Gastrocnemius medialis (tissue), 4 donors: ENCODE results near the gene ARSB. TPM values are rescaled to one million over a fixed set of nuclear protein-coding genes. Genes with fewer than 3 reads are reported as not detected.
"Not testable (repeated sequence)": the region's sequence is repeated elsewhere in the genome, so short reads cannot be mapped to it uniquely, and the experiment has no call there.

Source experiments
- ATAC-seq, 2 donors: fragments of 150-250 bp; one replicate each; pipeline ENCODE4 v1.9.1; 2016
- DNase-seq, 2 donors: peaks; one replicate each; pipeline ENCODE4 v3.0.0-alpha.2; 2019
- H3K27ac ChIP-seq, 4 donors: fragments of 200-600 bp; sonication (generic); 1 replicate in 1 of 4; 2 replicates in 3 of 4; pipeline ENCODE4 v1.5.1; 2016 to 2018; ENCODE audit warnings: mild to moderate bottlenecking in 2 of 4, moderate library complexity in 1 of 4
- H3K27me3 ChIP-seq, 3 donors: fragments of 200-600 bp; sonication (generic) in 2 of 3; 1 replicate in 1 of 3; 2 replicates in 2 of 3; pipeline versions ENCODE4 v1.5.1 to v1.6.0; 2016 to 2019; ENCODE audit warnings: mild to moderate bottlenecking in 1 of 3, moderate library complexity in 1 of 3
- H3K36me3 ChIP-seq, 2 donors: fragments of 200-600 bp; sonication (generic) in 1 of 2; one replicate each; pipeline ENCODE4 v1.5.1; 2017 to 2018
- H3K4me1 ChIP-seq, 2 donors: fragments of 200-600 bp; sonication (generic) in 1 of 2; one replicate each; pipeline ENCODE4 v1.5.1; 2016 to 2017; ENCODE audit warnings: mild to moderate bottlenecking in 2 of 2
- H3K4me3 ChIP-seq, 4 donors: fragments of 200-600 bp; sonication (generic) in 3 of 4; 1 replicate in 1 of 4; 2 replicates in 3 of 4; pipeline ENCODE4 v1.5.1; 2016 to 2019; ENCODE audit warnings: mild to moderate bottlenecking in 2 of 4
- H3K9me3 ChIP-seq, 3 donors: fragments of 200-600 bp; sonication (generic) in 2 of 3; 1 replicate in 1 of 3; 2 replicates in 2 of 3; pipeline ENCODE4 v1.5.1; 2016 to 2019
- CTCF ChIP-seq, 5 experiments: fragments of 450-650 bp in 3 of 5; fragments of 200-600 bp in 2 of 5; sonication (generic) in 2 of 5; IDR thresholded peaks in 4 of 5; conservative IDR thresholded peaks in 1 of 5; 1 replicate in 4 of 5; 2 replicates in 1 of 5; pipeline ENCODE4 v1.5.1; 2016 to 2019; ENCODE audit warnings: antibody characterized with exemption in 5 of 5, mild to moderate bottlenecking in 3 of 5, moderate library complexity in 3 of 5
- POLR2A ChIP-seq, 2 donors: fragments of 450-650 bp; IDR thresholded peaks; one replicate each; pipeline ENCODE4 v1.6.1; 2017; ENCODE audit warnings: antibody characterized with exemption in 2 of 2, mild to moderate bottlenecking in 2 of 2, moderate library complexity in 2 of 2
- in situ Hi-C, 4 donors: fragments of 200-750 bp; cut with MboI; loops; one replicate each; pipeline versions ENCODE4 v1.15.0 to v1.8.0; 2017; ENCODE audit warnings: low sequenced_read_pairs in 4 of 4
- intact Hi-C: fragments of 100-400 bp; cut with DNase I; formaldehyde crosslinking; loops from one replicate; pipeline ENCODE4 v1.15.1; 2023; ENCODE audit warnings: low total_unique reads
- total RNA-seq, 4 donors: library from RNA; depleted of rRNA; stranded (reverse); fragments of >200 nt; gene quantifications; one replicate each; pipeline versions ENCODE4 v1.1.0 to v1.2.3, GENCODE V29; 2016

ARSB gene
- total RNA-seq, 4 donors from 2014 or later, result 3.2 to 8.3 (median 5.1) TPM

GRCh38 chr5:78912085-78912771 lies 72.9 kb downstream of the ARSB start:
- ATAC-seq (no peak), DNase-seq (no peak)
- Histone ChIP-seq H3K4me3 (no peak overlapping the region), H3K36me3 (no peaks in the 10 kb centered on the region), H3K27ac (no peak overlapping the region), H3K27me3 (no peaks in the 10 kb centered on the region), H3K9me3 (no peaks in the 10 kb centered on the region), H3K4me1 (peaks cover 17 to 23% of the 10 kb centered on the region in 2 donors)
- TF ChIP-seq CTCF (IDR thresholded peaks at IDR 0.05 in 4 of 5, conservative IDR thresholded peaks at IDR 0.05 in 1 of 5) (no peak), POLR2A (IDR thresholded peaks at IDR 0.05) (no peak)
- in situ Hi-C loops, result no loop called here
- intact Hi-C loops, result no loop called here

- not testable (repeated sequence) for ATAC-seq, DNase-seq, H3K4me3 ChIP-seq, H3K27me3 ChIP-seq, H3K36me3 ChIP-seq, H3K9me3 ChIP-seq
- peak overlapping the region in 2 of 4 donors; percentile 71 to 78 for H3K27ac ChIP-seq
- intact Hi-C loops (loop anchor here (2.0 to 10.0 kb wide), 4 partner anchors 73 to 615 kb away; partner anchors contain the start of gene AP3B1), in situ Hi-C loops (loop anchor here in 1 of 4 donors (10.0 kb wide), 1 partner anchor 55 kb away; no protein-coding TSS in a partner anchor)
- H3K4me1 ChIP-seq, result peaks cover 31 to 33% of the 10 kb centered on the region in 2 donors
Measured at GRCh38 chr5:78909224-78909983, 75.7 kb downstream of the ARSB start.

- ATAC-seq (peak; percentile 82 to 90), DNase-seq (peak; percentile 45 to 56)
- H3K4me3 ChIP-seq, result peak overlapping the region; percentile 26 to 40 (median 36)
- H3K4me1 ChIP-seq, result peaks cover 31 to 33% of the 10 kb centered on the region in 2 donors
- no peaks in the 10 kb centered on the region for H3K27me3 ChIP-seq
- TF ChIP-seq CTCF (IDR thresholded peaks at IDR 0.05 in 4 of 5, conservative IDR thresholded peaks at IDR 0.05 in 1 of 5), result no peak
- TF ChIP-seq POLR2A (IDR thresholded peaks at IDR 0.05), result no peak
- H3K9me3 ChIP-seq, result no peaks in the 10 kb centered on the region
- H3K36me3 ChIP-seq, result no peaks in the 10 kb centered on the region
- in situ Hi-C loops (loop anchor here in 1 of 4 donors (10.0 kb wide), 1 partner anchor 56 kb away; no protein-coding TSS in a partner anchor), intact Hi-C loops (loop anchor here (2.0 to 10.0 kb wide), 4 partner anchors 74 to 614 kb away; partner anchors contain the start of gene AP3B1)
- peak overlapping the region; percentile 70 to 78 (median 72) for H3K27ac ChIP-seq
Measured at GRCh38 chr5:78908173-78909061, 76.7 kb downstream of the ARSB start.

GRCh38 chr5:78907255-78907891 lies 77.7 kb downstream of the ARSB start:
- DNase-seq (peak; percentile 30 to 31), ATAC-seq (peak; percentile 76 to 78)
- H3K4me1 ChIP-seq, result peaks cover 31 to 33% of the 10 kb centered on the region in 2 donors
- no peaks in the 10 kb centered on the region for H3K9me3 ChIP-seq
- intact Hi-C loops, result loop anchor here (5.0 to 10.0 kb wide), 3 partner anchors 75 to 577 kb away; no protein-coding TSS in a partner anchor
- H3K27ac ChIP-seq, result peak overlapping the region; percentile 70 to 78 (median 72)
- in situ Hi-C loops, result loop anchor here in 1 of 4 donors (10.0 kb wide), 1 partner anchor 57 kb away; no protein-coding TSS in a partner anchor
- no peaks in the 10 kb centered on the region for H3K27me3 ChIP-seq
- H3K36me3 ChIP-seq, result no peaks in the 10 kb centered on the region
- H3K4me3 ChIP-seq, result peak overlapping the region; percentile 26 to 40 (median 36)
- TF ChIP-seq CTCF (IDR thresholded peaks at IDR 0.05 in 4 of 5, conservative IDR thresholded peaks at IDR 0.05 in 1 of 5) (no peak), POLR2A (IDR thresholded peaks at IDR 0.05) (no peak)
